Stomach (tissue), 9 donors: ENCODE data around the gene DCTN4. TPM values are rescaled to one million over a fixed set of nuclear protein-coding genes. Genes with fewer than 3 reads are reported as not detected.

ENCODE experiments used
- DNase-seq, 2 donors: peaks; one replicate each; pipeline versions ENCODE4 v3.0.0 to v3.0.0-alpha.2; 2013 to 2019
- H3K27ac ChIP-seq, 5 donors: fragments of 200-600 bp in 4 of 5; sonication (generic) in 4 of 5; one replicate each; pipeline ENCODE4 v1.5.1; 2013 to 2019; ENCODE audit warnings: mild to moderate bottlenecking in 1 of 5, moderate library complexity in 1 of 5
- H3K27me3 ChIP-seq, 3 donors: fragments of 200-600 bp; sonication (generic); one replicate each; pipeline ENCODE4 v1.5.1; 2017 to 2019; ENCODE audit warnings: mixed run types in 1 of 3
- H3K36me3 ChIP-seq, 4 donors: fragments of 200-600 bp; sonication (generic); 1 replicate in 3 of 4; 2 replicates in 1 of 4; pipeline ENCODE4 v1.5.1; 2016 to 2019
- H3K4me1 ChIP-seq, 4 donors: fragments of 200-600 bp; sonication (generic); one replicate each; pipeline ENCODE4 v1.5.1; 2016 to 2019
- H3K4me3 ChIP-seq, 4 donors: fragments of 200-600 bp; sonication (generic) in 3 of 4; one replicate each; pipeline ENCODE4 v1.5.1; 2016 to 2019; ENCODE audit warnings: mild to moderate bottlenecking in 1 of 4
- H3K9me3 ChIP-seq, 4 donors: fragments of 200-600 bp; sonication (generic); one replicate each; pipeline ENCODE4 v1.5.1; 2016 to 2019
- CTCF ChIP-seq, 7 experiments: fragments of 450-650 bp in 4 of 7; fragments of 200-600 bp in 3 of 7; sonication (generic) in 3 of 7; IDR thresholded peaks; one replicate each; pipeline ENCODE4 v1.5.1; 2016 to 2019; ENCODE audit warnings: antibody characterized with exemption in 7 of 7, control low read depth in 2 of 7, mild to moderate bottlenecking in 1 of 7
- EP300 ChIP-seq: sonication (generic); formaldehyde crosslinking; IDR thresholded peaks from one replicate; pipeline ENCODE4 v1.6.1; 2017; ENCODE audit warnings: antibody characterized with exemption
- POLR2A ChIP-seq, 4 donors: fragments of 450-650 bp; IDR thresholded peaks; one replicate each; pipeline ENCODE4 v1.6.1; 2016; ENCODE audit warnings: antibody characterized with exemption in 4 of 4, control low read depth in 2 of 4, mild to moderate bottlenecking in 1 of 4, moderate library complexity in 1 of 4
- POLR2AphosphoS5 ChIP-seq, 3 donors: sonication (generic); formaldehyde crosslinking; IDR thresholded peaks; one replicate each; pipeline ENCODE4 v1.6.1; 2016; ENCODE audit warnings: antibody characterized with exemption in 3 of 3
- WGBS, 5 donors: extraction: QIAGEN DNeasy Blood & Tissue Kit in 3 of 5; methylation state at CpG; one replicate each; pipeline versions ENCODE4 v1.1.5 to v1.1.7; 2013 to 2018; 5-methylcytosine and 5-hydroxymethylcytosine counted together
- intact Hi-C: fragments of 100-400 bp; cut with DNase I; formaldehyde crosslinking; loops from one replicate; pipeline ENCODE4 v1.15.1; 2023; ENCODE audit warnings: low total_unique reads
- polyA plus RNA-seq, 3 donors: library from polyadenylated mRNA; stranded (reverse); fragments of 200-250 nt; gene quantifications; one replicate each; pipeline ENCODE4 v1.2.3, GENCODE V29; 2013
- total RNA-seq, 5 donors: library from RNA; depleted of rRNA; stranded (reverse); fragments of >200 nt; gene quantifications; one replicate each; pipeline versions ENCODE4 v1.1.0 to v1.2.3, GENCODE V29; 2014 to 2016
- donor health status: healthy with polysubstance abuse.
- donor health status: Bipolar disorder and iron deficiency.
- donor health status: healthy.

The DCTN4 gene
- total and polyA plus RNA-seq, 8 donors = 16.1 to 113 (median 39.5) TPM

- H3K9me3 ChIP-seq = no peaks in the 10 kb centered on the region
- no peaks in the 10 kb centered on the region for H3K27me3 ChIP-seq
- intact Hi-C loops = no loop called here
- no peak for DNase-seq
- no peak overlapping the region for H3K4me3 ChIP-seq
- whole genome bisulfite sequencing, 5 donors = 87 to 100% (median 95%) methylated on average over 1 of the region's 1 CpG
- peaks cover 27 to 92% (median 55%) of the 10 kb centered on the region in 4 donors for H3K4me1 ChIP-seq
- no peaks in the 10 kb centered on the region for H3K36me3 ChIP-seq
- peak overlapping the region in 2 of 5 donors; percentile 25 to 93 for H3K27ac ChIP-seq
- TF ChIP-seq CTCF (IDR thresholded peaks at IDR 0.05) (no peak), POLR2A (IDR thresholded peaks at IDR 0.05) (no peak), POLR2AphosphoS5 (IDR thresholded peaks at IDR 0.05) (no peak), EP300 (no peak)
These were observed 27.1 kb upstream of the DCTN4 start for GRCh38 chr5:150785950-150786349.

- WGBS, 5 donors = 1 to 3% (median 3%) methylated on average over 7 of the region's 7 CpGs
- Histone ChIP-seq H3K4me3 (peak overlapping the region in 2 of 4 donors; percentile 10 to 17), H3K9me3 (no peaks in the 10 kb centered on the region), H3K4me1 (peaks cover 28 to 86% (median 64%) of the 10 kb centered on the region in 4 donors), H3K36me3 (no peaks in the 10 kb centered on the region), H3K27me3 (no peaks in the 10 kb centered on the region), H3K27ac (peak overlapping the region; percentile 66 to 95 (median 93))
- TF ChIP-seq POLR2AphosphoS5 (IDR thresholded peaks at IDR 0.05) = peak; percentile 53 to 82 (median 67)
- no peak for TF ChIP-seq POLR2A (IDR thresholded peaks at IDR 0.05)
- TF ChIP-seq EP300 = no peak
- TF ChIP-seq CTCF (IDR thresholded peaks at IDR 0.05) = no peak
- DNase-seq = peak; percentile 54 to 94
- intact Hi-C loops = no loop called here
These were observed 24.7 kb upstream of the DCTN4 start for GRCh38 chr5:150783422-150783928.

GRCh38 chr5:150782850-150783249 is 24.0 kb upstream of the DCTN4 start:
- TF ChIP-seq CTCF (IDR thresholded peaks at IDR 0.05) (no peak), POLR2A (IDR thresholded peaks at IDR 0.05) (no peak), POLR2AphosphoS5 (IDR thresholded peaks at IDR 0.05) (no peak), EP300 (no peak)
- intact Hi-C loops = no loop called here
- H3K36me3 ChIP-seq = no peaks in the 10 kb centered on the region
- H3K9me3 ChIP-seq = no peaks in the 10 kb centered on the region
- 23 to 37% (median 29%) methylated on average over 3 of the region's 3 CpGs for WGBS, 5 donors
- H3K27me3 ChIP-seq = no peaks in the 10 kb centered on the region
- DNase-seq = no peak
- H3K27ac ChIP-seq = peak overlapping the region; percentile 66 to 95 (median 93)
- peak overlapping the region in 3 of 4 donors; percentile 5 to 17 (median 10) for H3K4me3 ChIP-seq
- peaks cover 32 to 84% (median 66%) of the 10 kb centered on the region in 4 donors for H3K4me1 ChIP-seq

- 64 to 79% (median 73%) methylated on average over 10 of the region's 10 CpGs for WGBS, 5 donors
These were observed 23.1 kb upstream of the DCTN4 start for GRCh38 chr5:150781706-150782614.

More at GRCh38 chr5:150781706-150782614, 23.1 kb upstream of the DCTN4 start:
- Histone ChIP-seq H3K4me1 (peaks cover 35 to 80% (median 64%) of the 10 kb centered on the region in 4 donors), H3K27me3 (no peaks in the 10 kb centered on the region), H3K27ac (peak overlapping the region; percentile 52 to 95 (median 93)), H3K9me3 (no peaks in the 10 kb centered on the region), H3K4me3 (peak overlapping the region in 3 of 4 donors; percentile 16 to 82 (median 79)), H3K36me3 (no peaks in the 10 kb centered on the region)
- intact Hi-C loops = no loop called here
- peak; percentile 29 to 80 for DNase-seq
- TF ChIP-seq EP300 = no peak
- peak; percentile 53 to 81 (median 73) for TF ChIP-seq POLR2AphosphoS5 (IDR thresholded peaks at IDR 0.05)
